CD4-positive, alpha-beta T cell (primary cell): ENCODE data around the gene DDX54. TPM values are rescaled to one million over a fixed set of nuclear protein-coding genes. Genes with fewer than 3 reads are reported as not detected.

Experiments used
- ATAC-seq: fragments of 200-7000 bp; cut with Tn5 transposase; one replicate; pipeline ENCODE4 v1.10.0; 2022; ENCODE audit warnings: mild to moderate bottlenecking; ENCODE audit not compliant: poor library complexity
- CTCF ChIA-PET: fragments of 350-600 bp; sonication (Branson Sonifier 250); formaldehyde crosslinking; loops from one replicate; lab custom pipeline; 2021; ENCODE audit warnings: antibody characterized with exemption, inconsistent platforms; lab: Charles Lee
- POLR2A ChIA-PET: fragments of 350-600 bp; sonication (Branson Sonifier 250); formaldehyde crosslinking; loops from one replicate; lab custom pipeline; 2021; ENCODE audit warnings: antibody characterized with exemption, inconsistent platforms; lab: Charles Lee
- DNase-seq, 14 experiments: peaks; one replicate each; pipeline ENCODE4 v3.0.0-alpha.2; 2013 to 2020; ENCODE audit warnings: mixed read lengths in 2 of 14
- H3K27ac ChIP-seq, 2 donors: one replicate each; pipeline versions ENCODE4 v1.5.1 to v1.7.0; 2013; ENCODE audit warnings: low read length in 2 of 2, low read depth in 1 of 2, mild to moderate bottlenecking in 1 of 2
- H3K27me3 ChIP-seq, 2 experiments: 1 replicate in 1 of 2; 2 replicates in 1 of 2; pipeline versions ENCODE4 v1.6.1 to v1.7.0; 2013; ENCODE audit warnings: low read length in 2 of 2, control low read depth in 1 of 2, mild to moderate bottlenecking in 1 of 2, moderate library complexity in 1 of 2; ENCODE audit not compliant: insufficient read depth in 2 of 2, control insufficient read depth in 1 of 2
- H3K36me3 ChIP-seq: one replicate; pipeline ENCODE4 v1.6.1; 2013; ENCODE audit warnings: low read length, control low read depth; ENCODE audit not compliant: insufficient read depth
- H3K4me1 ChIP-seq: one replicate; pipeline ENCODE4 v1.6.1; 2013; ENCODE audit warnings: low read length, control low read depth; ENCODE audit not compliant: insufficient read depth
- H3K4me3 ChIP-seq: one replicate; pipeline ENCODE4 v1.5.1; 2013; ENCODE audit warnings: mild to moderate bottlenecking, low read length, moderate library complexity
- H3K9me3 ChIP-seq, 2 experiments: 1 replicate in 1 of 2; 2 replicates in 1 of 2; pipeline versions ENCODE4 v1.6.1 to v1.7.0; 2013; ENCODE audit warnings: low read length in 2 of 2, mild to moderate bottlenecking in 2 of 2, control low read depth in 1 of 2, moderate library complexity in 1 of 2; ENCODE audit not compliant: control insufficient read depth in 1 of 2, insufficient read depth in 1 of 2
- H3K27ac Mint-ChIP-seq: one replicate; pipeline ENCODE4 v1.8.0; 2020; ENCODE audit warnings: mixed read lengths
- H3K27me3 Mint-ChIP-seq: one replicate; pipeline ENCODE4 v1.8.0; 2021; ENCODE audit warnings: mixed read lengths
- H3K36me3 Mint-ChIP-seq: one replicate; pipeline ENCODE4 v1.8.0; 2021; ENCODE audit warnings: low read depth, mixed read lengths
- H3K4me1 Mint-ChIP-seq: one replicate; pipeline ENCODE4 v1.8.0; 2021; ENCODE audit warnings: low read depth, mixed read lengths
- H3K4me3 Mint-ChIP-seq: one replicate; pipeline ENCODE4 v1.8.0; 2020; ENCODE audit warnings: mild to moderate bottlenecking, mixed read lengths
- H3K9me3 Mint-ChIP-seq: one replicate; pipeline ENCODE4 v1.8.0; 2020; ENCODE audit warnings: mixed read lengths
- CTCF ChIP-seq: fragments of 200-600 bp; IDR thresholded peaks from one replicate; pipeline ENCODE4 v1.8.0; 2022; ENCODE audit warnings: antibody characterized with exemption, mild to moderate bottlenecking
- intact Hi-C, 2 experiments: fragments of 100-400 bp; cut with DNase I in 1 of 2; cut with micrococcal nuclease in 1 of 2; formaldehyde crosslinking; loops; one replicate each; pipeline versions ENCODE4 v1.15.1 to v1.9.0; 2023 to 2025; cut with DNase I, micrococcal nuclease
- total RNA-seq, 174 experiments: library from RNA in 2 of 174; stranded (reverse) in 2 of 174; gene quantifications; one replicate each; pipeline ENCODE4 v1.2.3 and lab custom pipeline; 2021 to 2026

DDX54 gene
- total RNA-seq, 2 experiments from 2014 or later: 56.8 to 61.1 TPM

- POLR2A ChIA-PET: interaction anchor here (0.6 kb wide), 1 partner anchor 70 kb away, joined by 3 read pairs; no protein-coding TSS in a partner anchor
- Histone ChIP-seq H3K36me3 (peaks cover 19% of the 10 kb centered on the region), H3K4me3 (no peak overlapping the region), H3K27me3 (no peaks in the 10 kb centered on the region), H3K27ac (no peak overlapping the region), H3K9me3 (no peaks in the 10 kb centered on the region), H3K4me1 (peaks cover 19% of the 10 kb centered on the region)
- CTCF ChIA-PET: no interaction called here
- intact Hi-C loops: loop anchor here in 1 of 2 experiments (10.0 kb wide), 1 partner anchor 234 kb away; the partner anchor contains the start of gene SDSL
- Mint-ChIP-seq H3K36me3 (peaks cover 48% of the 10 kb centered on the region), H3K4me3 (no peak overlapping the region), H3K27ac (no peak overlapping the region), H3K27me3 (no peaks in the 10 kb centered on the region), H3K4me1 (peaks cover 19% of the 10 kb centered on the region), H3K9me3 (no peaks in the 10 kb centered on the region)
- no peak for TF ChIP-seq CTCF
- no peak for ATAC-seq
- DNase-seq: no peak
Observed at GRCh38 chr12:113190761-113191160, 5.5 kb upstream of the DDX54 start.

GRCh38 chr12:113189361-113189760 is 4.1 kb upstream of the DDX54 start:
- H3K9me3 Mint-ChIP-seq: no peaks in the 10 kb centered on the region
- H3K27ac ChIP-seq: no peak overlapping the region
- ChIA-PET CTCF (interaction anchor here (0.7 kb wide), 1 partner anchor 61 kb away, joined by 3 read pairs; no protein-coding TSS in a partner anchor), POLR2A (no interaction called here)
- DNase-seq (no peak), ATAC-seq (no peak)
- peaks cover 26% of the 10 kb centered on the region for H3K4me1 ChIP-seq
- H3K27me3 ChIP-seq: no peaks in the 10 kb centered on the region
- H3K36me3 ChIP-seq: peaks cover 19% of the 10 kb centered on the region
- no peaks in the 10 kb centered on the region for H3K9me3 ChIP-seq
- no peaks in the 10 kb centered on the region for H3K27me3 Mint-ChIP-seq
- H3K27ac Mint-ChIP-seq: peak overlapping the region; percentile 13
- H3K4me3 ChIP-seq: no peak overlapping the region
- peaks cover 25% of the 10 kb centered on the region for H3K4me1 Mint-ChIP-seq
- TF ChIP-seq CTCF: no peak
- peaks cover 55% of the 10 kb centered on the region for H3K36me3 Mint-ChIP-seq
- no peak overlapping the region for H3K4me3 Mint-ChIP-seq
- intact Hi-C loops: loop anchor here (5.0 to 10.0 kb wide), 4 partner anchors 33 to 1505 kb away; partner anchors contain the start of genes ACAD10 (in 1 of the 2), BRAP (in 1 of the 2), PLBD2 (in 1 of the 2) and TPCN1 (in 1 of the 2)

- intact Hi-C loops: loop anchor here (5.0 to 10.0 kb wide), 4 partner anchors 36 to 1502 kb away; partner anchors contain the start of genes ACAD10 (in 1 of the 2), BRAP (in 1 of the 2), PLBD2 (in 1 of the 2) and TPCN1 (in 1 of the 2)
- H3K36me3 Mint-ChIP-seq: peaks cover 56% of the 10 kb centered on the region
- DNase-seq: no peak
- ChIA-PET CTCF (interaction anchor here (1.0 to 3.6 kb wide), 4 partner anchors 12 to 47 kb away, joined by 3 to 19 read pairs (median 8); no protein-coding TSS in a partner anchor), POLR2A (interaction anchor here (0.7 to 2.6 kb wide), 6 partner anchors 12 to 146 kb away, joined by 3 to 24 read pairs (median 3); partner anchors contain the start of gene TPCN1)
- no peaks in the 10 kb centered on the region for H3K9me3 Mint-ChIP-seq
- no peak overlapping the region for H3K4me3 ChIP-seq
- no peak for TF ChIP-seq CTCF
- H3K27me3 ChIP-seq: no peaks in the 10 kb centered on the region
- H3K27ac Mint-ChIP-seq: peak overlapping the region; percentile 99
- H3K9me3 ChIP-seq: no peaks in the 10 kb centered on the region
- ATAC-seq: no peak
- H3K27ac ChIP-seq: no peak overlapping the region
- H3K4me3 Mint-ChIP-seq: peak overlapping the region; percentile 97
- peaks cover 50% of the 10 kb centered on the region for H3K4me1 ChIP-seq
- peaks cover 28% of the 10 kb centered on the region for H3K36me3 ChIP-seq
- no peaks in the 10 kb centered on the region for H3K27me3 Mint-ChIP-seq
- H3K4me1 Mint-ChIP-seq: peaks cover 40% of the 10 kb centered on the region
Observed at GRCh38 chr12:113186666-113187325, 1.5 kb upstream of the DDX54 start.
